Stimulated activated CD8-positive, alpha-beta memory T cell treated with anti-CD3 and anti-CD28 coated beads, Interleukin-15, amount 100 ng/mL, for 48 hours (primary cell): ENCODE measurements around the gene PAX7.

Source experiments
- DNase-seq, 2 donors: peaks; one replicate each; pipeline ENCODE4 v3.0.0-alpha.2; 2020; ENCODE audit warnings: low read depth in 2 of 2

PAX7 gene

GRCh38 chr1:18795002-18795689, 164.5 kb downstream of the PAX7 start:
- DNase-seq = no peak

GRCh38 chr1:18796950-18797349, 166.3 kb downstream of the PAX7 start:
- DNase-seq = no peak
